Vagina (tissue), 2 donors: Measurements from ENCODE around the gene ARMC9. TPM values are rescaled to one million over a fixed set of nuclear protein-coding genes. Genes with fewer than 3 reads are reported as not detected.
"Not testable (repeated sequence)": the region's sequence is repeated elsewhere in the genome, so short reads cannot be mapped to it uniquely, and the experiment has no call there.

Experiments used
- DNase-seq, 2 donors: peaks; one replicate each; pipeline ENCODE4 v3.0.0-alpha.2; 2017; ENCODE audit errors: extremely low spot score in 2 of 2
- H3K27ac ChIP-seq: fragments of 200-600 bp; sonication (generic); one replicate; pipeline ENCODE4 v1.5.1; 2019
- H3K27me3 ChIP-seq: fragments of 200-600 bp; sonication (generic); one replicate; pipeline ENCODE4 v1.5.1; 2019
- H3K36me3 ChIP-seq, 2 donors: fragments of 200-600 bp; sonication (generic); one replicate each; pipeline ENCODE4 v1.5.1; 2017 to 2019
- H3K4me1 ChIP-seq: fragments of 200-600 bp; sonication (generic); one replicate; pipeline ENCODE4 v1.5.1; 2019
- H3K4me3 ChIP-seq, 2 donors: fragments of 200-600 bp; sonication (generic); 1 replicate in 1 of 2; 2 replicates in 1 of 2; pipeline ENCODE4 v1.5.1; 2016 to 2019
- H3K9me3 ChIP-seq: fragments of 200-600 bp; sonication (generic); one replicate; pipeline ENCODE4 v1.5.1; 2019
- POLR2A ChIP-seq, 2 donors: fragments of 450-650 bp; IDR thresholded peaks; one replicate each; pipeline ENCODE4 v1.6.1; 2017; ENCODE audit warnings: antibody characterized with exemption in 2 of 2, mild to moderate bottlenecking in 2 of 2, moderate library complexity in 2 of 2
- POLR2AphosphoS5 ChIP-seq, 2 donors: sonication (generic); formaldehyde crosslinking; IDR thresholded peaks; one replicate each; pipeline ENCODE4 v1.9.0; 2017; ENCODE audit warnings: antibody characterized with exemption in 2 of 2, mild to moderate bottlenecking in 2 of 2, low read depth in 1 of 2; ENCODE audit not compliant: insufficient read depth in 1 of 2
- intact Hi-C: fragments of 100-400 bp; cut with DNase I; formaldehyde crosslinking; loops from one replicate; pipeline ENCODE4 v1.15.1; 2023
- total RNA-seq: library from RNA; depleted of rRNA; stranded (reverse); fragments of >200 nt; gene quantifications from one replicate; pipeline ENCODE4 v1.2.3, GENCODE V29; 2016
- TF ChIP-seq, protein P1 (sequence below), 3 experiments: fragments of 450-650 bp in 2 of 3; fragments of 200-600 bp in 1 of 3; sonication (generic) in 1 of 3; IDR thresholded peaks; one replicate each; pipeline ENCODE4 v1.5.1; 2017 to 2019; ENCODE audit warnings: antibody characterized with exemption in 3 of 3, mild to moderate bottlenecking in 2 of 3, moderate library complexity in 2 of 3

ARMC9 gene
- total RNA-seq, 1 donor from 2014 or later = 16.0 TPM

DNA sequence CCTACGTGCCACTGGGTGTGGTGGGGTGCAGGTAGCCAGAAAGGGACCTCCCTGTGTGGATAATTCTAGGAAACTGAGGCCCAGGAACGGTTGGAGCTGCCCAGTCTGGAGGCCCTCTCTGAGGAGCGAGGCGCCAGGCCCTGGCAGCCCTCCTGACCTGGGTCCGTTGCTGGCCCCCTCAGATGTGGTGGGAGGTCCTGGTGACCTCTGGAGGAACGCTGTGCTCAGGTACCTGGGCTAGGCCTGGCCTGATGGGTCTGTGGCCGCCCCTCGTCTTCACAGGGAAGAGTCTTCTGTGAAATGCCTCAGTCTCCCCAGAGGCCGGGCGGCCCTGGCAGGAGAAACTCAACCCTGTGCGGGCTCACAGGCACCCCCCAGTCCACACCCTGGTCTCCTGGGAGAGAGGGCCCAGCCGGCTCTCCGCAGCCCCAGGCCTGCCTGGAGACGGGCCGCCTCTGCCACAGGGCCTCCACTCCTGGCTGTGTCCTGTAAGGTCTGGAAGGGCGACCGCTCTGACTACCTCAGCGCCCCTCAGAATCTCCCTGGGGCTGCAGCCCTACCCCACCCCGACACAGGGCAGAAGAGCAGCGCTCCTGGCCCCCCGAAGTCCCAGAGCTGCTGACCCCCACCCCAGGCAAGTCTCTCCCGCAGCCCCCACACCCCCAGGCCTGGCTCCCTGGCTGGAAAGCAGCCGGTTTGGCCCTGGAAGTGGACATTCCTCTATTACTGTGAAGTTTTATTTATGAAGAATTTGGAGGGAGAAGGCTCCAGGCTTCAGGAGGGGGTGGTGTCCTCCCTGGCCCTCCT lies 200.8 kb downstream of the ARMC9 start:
- Histone ChIP-seq H3K4me1 (peaks cover 16% of the 10 kb centered on the region), H3K36me3 (no peaks in the 10 kb centered on the region), H3K4me3 (no peak overlapping the region), H3K27ac (no peak overlapping the region), H3K27me3 (peaks cover 4% of the 10 kb centered on the region), H3K9me3 (no peaks in the 10 kb centered on the region)
- no peak for DNase-seq
- no peak for TF ChIP-seq POLR2AphosphoS5 (IDR thresholded peaks at IDR 0.05; ENCODE audit: insufficient read depth in 1 of 2, low read depth in 1 of 2)
- TF ChIP-seq, protein P1, sequence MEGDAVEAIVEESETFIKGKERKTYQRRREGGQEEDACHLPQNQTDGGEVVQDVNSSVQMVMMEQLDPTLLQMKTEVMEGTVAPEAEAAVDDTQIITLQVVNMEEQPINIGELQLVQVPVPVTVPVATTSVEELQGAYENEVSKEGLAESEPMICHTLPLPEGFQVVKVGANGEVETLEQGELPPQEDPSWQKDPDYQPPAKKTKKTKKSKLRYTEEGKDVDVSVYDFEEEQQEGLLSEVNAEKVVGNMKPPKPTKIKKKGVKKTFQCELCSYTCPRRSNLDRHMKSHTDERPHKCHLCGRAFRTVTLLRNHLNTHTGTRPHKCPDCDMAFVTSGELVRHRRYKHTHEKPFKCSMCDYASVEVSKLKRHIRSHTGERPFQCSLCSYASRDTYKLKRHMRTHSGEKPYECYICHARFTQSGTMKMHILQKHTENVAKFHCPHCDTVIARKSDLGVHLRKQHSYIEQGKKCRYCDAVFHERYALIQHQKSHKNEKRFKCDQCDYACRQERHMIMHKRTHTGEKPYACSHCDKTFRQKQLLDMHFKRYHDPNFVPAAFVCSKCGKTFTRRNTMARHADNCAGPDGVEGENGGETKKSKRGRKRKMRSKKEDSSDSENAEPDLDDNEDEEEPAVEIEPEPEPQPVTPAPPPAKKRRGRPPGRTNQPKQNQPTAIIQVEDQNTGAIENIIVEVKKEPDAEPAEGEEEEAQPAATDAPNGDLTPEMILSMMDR (IDR thresholded peaks at IDR 0.05) = no peak
- no peak for TF ChIP-seq POLR2A (IDR thresholded peaks at IDR 0.05)
- intact Hi-C loops = loop anchor here (10.0 kb wide), 1 partner anchor 174 kb away; no protein-coding TSS in a partner anchor

DNA sequence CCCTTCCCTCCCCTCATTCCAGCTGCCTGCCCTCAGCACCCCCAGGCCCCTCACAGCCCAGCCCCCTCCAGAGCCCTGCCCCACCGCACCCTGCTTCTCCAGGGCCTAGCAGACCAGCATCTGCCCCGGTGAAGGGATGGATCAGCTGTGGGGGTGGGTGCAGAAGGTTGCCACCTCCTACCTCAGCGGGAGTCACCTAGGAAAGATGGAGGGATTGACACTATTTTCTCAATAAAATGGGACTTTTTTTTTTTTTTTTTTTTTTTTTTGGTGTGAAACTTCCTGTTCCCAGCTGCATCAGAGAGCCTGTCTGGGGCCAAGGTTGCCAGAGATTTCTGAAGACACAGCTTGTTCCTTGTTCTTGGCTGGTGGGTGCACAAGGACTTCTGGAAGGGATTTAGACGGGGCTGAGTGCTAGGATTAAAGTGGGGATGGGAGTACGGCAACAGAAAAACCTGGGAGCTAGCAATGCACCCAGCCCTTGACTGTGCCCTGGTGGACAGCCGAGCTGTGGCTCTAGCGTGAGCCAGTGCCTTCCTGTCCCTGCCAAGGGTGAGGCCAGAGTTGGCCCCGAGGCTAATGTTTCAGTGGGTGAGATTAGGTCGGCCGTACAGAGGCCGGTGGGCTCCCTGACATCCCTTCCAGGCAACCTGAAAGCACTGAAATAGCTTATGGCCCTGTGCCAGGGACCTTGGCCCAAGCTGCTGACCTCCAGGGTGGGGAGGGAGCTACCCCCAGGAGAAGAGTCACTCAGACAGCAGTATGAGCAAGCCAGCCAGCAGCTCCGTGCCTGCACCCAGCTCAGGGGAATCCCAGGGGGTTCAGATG lies 201.6 kb downstream of the ARMC9 start:
- DNase-seq = no peak
- no peak for TF ChIP-seq POLR2AphosphoS5 (IDR thresholded peaks at IDR 0.05; ENCODE audit: insufficient read depth in 1 of 2, low read depth in 1 of 2)
- TF ChIP-seq POLR2A (IDR thresholded peaks at IDR 0.05) = no peak
- TF ChIP-seq, protein P1 (IDR thresholded peaks at IDR 0.05) = no peak
- no peak overlapping the region for H3K4me3 ChIP-seq
- H3K27me3 ChIP-seq = peaks cover 4% of the 10 kb centered on the region
- no peak overlapping the region for H3K27ac ChIP-seq
- peaks cover 13% of the 10 kb centered on the region for H3K4me1 ChIP-seq
- H3K36me3 ChIP-seq = no peaks in the 10 kb centered on the region
- H3K9me3 ChIP-seq = no peaks in the 10 kb centered on the region
- intact Hi-C loops = loop anchor here (10.0 kb wide), 1 partner anchor 175 kb away; no protein-coding TSS in a partner anchor

- H3K36me3 ChIP-seq, H3K27ac ChIP-seq, intact Hi-C loops, DNase-seq, H3K4me3 ChIP-seq, H3K4me1 ChIP-seq, H3K9me3 ChIP-seq, H3K27me3 ChIP-seq: not testable (repeated sequence)
These were observed 202.2 kb downstream of the ARMC9 start for GRCh38 chr2:231400681-231401080.

DNA sequence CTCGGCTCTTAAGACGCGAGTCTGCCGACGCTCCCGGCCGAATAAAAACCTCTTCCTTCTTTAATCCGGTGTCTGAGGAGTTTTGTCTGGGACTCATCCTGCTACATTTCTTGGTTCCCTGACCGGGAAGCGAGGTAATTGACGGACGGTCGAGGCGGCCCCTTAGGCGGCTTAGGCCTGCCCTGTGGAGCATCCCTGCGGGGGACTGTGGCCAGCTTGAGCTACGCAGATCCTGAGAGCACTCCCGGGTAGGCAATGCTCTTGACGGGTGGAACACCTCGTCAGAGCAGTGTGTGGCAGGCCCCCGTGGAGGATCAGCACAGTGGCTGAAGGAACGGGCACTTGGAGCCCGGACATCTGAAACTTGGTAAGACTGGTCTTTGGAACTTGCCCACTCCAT lies 202.7 kb downstream of the ARMC9 start:
- H3K4me3 ChIP-seq, DNase-seq, H3K4me1 ChIP-seq, intact Hi-C loops, H3K27me3 ChIP-seq, H3K36me3 ChIP-seq, H3K9me3 ChIP-seq, H3K27ac ChIP-seq: not testable (repeated sequence)

- H3K9me3 ChIP-seq, H3K27ac ChIP-seq, H3K27me3 ChIP-seq, H3K36me3 ChIP-seq, intact Hi-C loops, DNase-seq, H3K4me1 ChIP-seq, H3K4me3 ChIP-seq: not testable (repeated sequence)
These were observed 205.2 kb downstream of the ARMC9 start for GRCh38 chr2:231403421-231404182.

- intact Hi-C loops = not testable (repeated sequence)
These were observed 205.8 kb downstream of the ARMC9 start for GRCh38 chr2:231404183-231404578.

More at GRCh38 chr2:231404183-231404578, 205.8 kb downstream of the ARMC9 start:
- not testable (repeated sequence) for H3K27ac ChIP-seq, H3K4me1 ChIP-seq, H3K4me3 ChIP-seq, DNase-seq, H3K36me3 ChIP-seq, H3K9me3 ChIP-seq, H3K27me3 ChIP-seq
